GM21717 (cell line): ENCODE measurements around the gene SPDYE4.

Experiments used
- ATAC-seq: cut with Tn5 transposase; IDR thresholded peaks from one replicate; pipeline ENCODE4 v1.9.1; 2021; ENCODE audit warnings: mild to moderate bottlenecking, moderate library complexity; ENCODE audit not compliant: unreplicated experiment

SPDYE4 gene

DNA sequence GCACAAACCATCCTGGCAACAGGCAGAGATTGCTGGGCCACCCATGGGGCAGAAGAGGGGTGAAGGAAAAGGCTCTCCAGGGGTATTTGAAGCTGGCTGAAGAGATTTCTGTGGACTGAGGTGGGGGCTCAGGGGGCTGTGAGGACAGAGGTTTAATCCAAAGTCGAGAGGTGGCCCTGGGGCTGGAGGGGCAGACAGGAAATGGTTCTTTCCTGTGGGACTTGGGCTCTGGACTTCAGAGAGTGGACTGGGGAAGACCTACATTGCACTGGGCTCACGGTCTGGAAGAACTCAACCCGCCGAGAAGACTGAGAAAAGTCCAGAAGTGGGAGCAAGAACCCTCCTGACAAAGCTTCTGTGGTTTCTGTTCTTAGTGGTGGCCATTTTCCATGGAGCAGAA, 16.6 kb downstream of the SPDYE4 start:
- no peak for ATAC-seq

DNA sequence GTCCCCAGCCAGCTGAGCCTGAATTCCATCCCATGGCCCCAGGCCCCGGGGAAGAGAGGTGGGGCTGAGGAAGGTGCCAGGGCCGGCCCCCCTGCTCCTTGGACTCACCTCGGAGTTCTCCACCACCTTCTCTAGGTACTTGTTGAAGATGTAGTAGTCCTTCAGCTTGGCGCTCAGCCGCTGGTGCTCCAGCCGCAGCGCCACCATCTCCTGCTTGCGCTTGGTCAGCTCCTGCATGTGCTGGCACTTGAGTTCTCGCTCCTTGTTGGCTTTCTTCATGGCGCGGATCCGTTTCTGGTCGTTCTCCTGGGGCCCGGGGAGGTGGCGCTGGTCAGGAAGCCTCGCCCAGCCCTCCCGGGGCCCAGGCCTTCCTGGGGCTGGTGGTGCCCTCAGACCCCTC, 17.0 kb downstream of the SPDYE4 start:
- ATAC-seq: no peak

DNA sequence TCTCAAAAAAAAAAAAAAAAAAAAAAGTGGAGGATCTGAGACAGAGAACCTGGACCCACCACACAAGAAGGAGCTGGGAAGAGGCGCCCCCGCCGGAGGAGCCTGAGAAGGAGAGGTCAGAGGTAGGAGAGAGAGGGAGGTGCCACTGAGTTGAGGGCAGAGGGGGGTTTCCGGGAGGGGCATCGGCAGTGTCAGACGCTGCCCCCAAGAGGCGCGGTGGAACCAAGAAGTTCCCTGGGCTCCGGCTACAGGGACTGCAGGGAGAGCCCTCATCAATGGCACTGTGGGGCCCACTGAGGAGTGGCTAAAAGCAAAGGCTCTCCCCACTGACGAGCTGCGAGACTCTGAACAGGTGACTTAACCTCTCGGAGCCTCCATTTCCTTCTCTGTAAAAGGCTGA, 17.9 kb downstream of the SPDYE4 start:
- ATAC-seq: no peak

DNA sequence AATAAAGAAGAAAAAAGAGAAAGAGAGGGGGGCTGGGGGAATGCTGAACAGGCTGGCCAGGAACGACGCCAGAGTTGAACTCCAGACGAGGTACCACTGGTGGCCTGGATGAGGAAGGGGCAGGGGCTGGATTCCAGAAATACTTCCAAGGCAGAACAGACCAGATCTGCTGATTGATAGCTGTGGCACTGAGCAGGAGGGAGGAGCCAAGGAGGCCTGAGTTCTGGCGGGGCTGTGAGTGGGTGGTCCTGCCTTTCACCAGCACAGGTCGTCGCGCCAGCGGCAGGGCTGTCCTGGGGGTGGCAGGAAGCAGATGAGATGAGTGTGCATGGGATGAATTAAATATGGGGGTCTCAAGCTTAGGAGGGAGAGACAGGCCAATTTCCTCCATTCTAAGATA, 19.2 kb downstream of the SPDYE4 start:
- no peak for ATAC-seq

DNA sequence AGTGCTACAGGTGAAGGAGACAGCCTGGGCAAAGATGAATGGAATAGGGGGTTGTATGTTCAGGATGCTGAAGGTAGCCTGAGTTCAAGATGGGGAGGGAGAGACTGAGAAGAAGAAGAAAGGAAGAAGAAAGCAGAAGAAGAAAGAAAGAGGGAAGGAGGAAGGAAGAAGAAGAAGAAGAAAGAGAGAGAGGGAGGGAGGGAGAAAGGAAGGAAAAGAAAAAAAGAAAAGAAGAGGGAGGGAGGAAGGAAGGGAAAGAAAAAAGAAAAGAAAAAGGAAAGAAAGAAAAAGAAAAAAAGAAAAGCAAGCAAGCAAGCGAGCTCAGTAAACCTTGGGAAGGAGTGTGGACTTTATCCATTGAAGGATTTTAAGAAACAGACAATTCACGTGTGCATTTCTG, 21.6 kb downstream of the SPDYE4 start:
- ATAC-seq: no peak

DNA sequence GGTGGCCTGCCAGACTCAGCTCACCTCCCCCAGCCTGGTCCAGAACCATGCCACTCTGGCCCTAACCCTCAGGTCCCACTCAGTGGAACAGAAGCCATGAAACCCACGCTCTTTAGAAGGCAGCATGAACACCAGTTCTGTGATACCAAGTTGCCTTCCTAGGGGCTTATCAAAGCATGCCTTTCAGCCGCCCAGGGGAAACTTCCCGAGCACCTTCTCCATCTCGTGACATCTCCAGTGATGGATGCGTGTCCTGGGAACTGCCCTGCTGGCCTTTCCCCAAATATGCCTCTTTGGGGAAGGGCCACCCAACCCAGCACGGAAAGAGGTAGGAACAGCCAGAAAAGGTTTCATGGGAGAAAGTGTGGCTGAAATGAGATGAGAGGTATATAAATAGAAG, 22.0 kb downstream of the SPDYE4 start:
- no peak for ATAC-seq

DNA sequence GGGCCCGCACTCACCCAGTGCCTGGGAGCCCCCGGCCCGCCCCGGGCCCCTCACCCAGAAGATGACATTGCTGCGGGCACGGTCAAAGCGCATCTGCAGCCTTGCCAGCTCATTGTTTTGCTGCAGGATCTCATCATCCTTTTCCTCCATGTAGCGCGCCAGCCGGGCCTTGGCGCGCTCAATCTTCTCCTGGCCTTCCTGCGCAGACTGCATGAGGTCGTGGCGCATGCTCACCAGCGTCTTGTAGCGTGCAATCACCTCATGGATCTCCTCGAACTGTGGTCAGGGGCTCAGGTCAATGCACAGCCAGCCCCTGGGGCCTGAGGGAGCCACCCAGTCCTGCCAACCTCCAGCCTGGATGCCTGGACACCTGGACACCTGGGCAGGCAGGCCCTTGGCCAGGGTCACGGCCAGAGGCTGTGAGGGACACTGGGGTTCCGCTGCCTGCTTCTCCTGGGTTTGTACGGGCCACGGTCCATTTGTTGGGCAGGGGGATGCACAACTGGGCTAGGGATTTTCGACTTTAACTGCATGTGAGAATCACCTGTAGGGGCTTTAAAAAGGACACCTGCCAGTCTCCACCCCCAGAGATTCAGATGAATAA, 22.9 kb downstream of the SPDYE4 start:
- ATAC-seq: no peak

DNA sequence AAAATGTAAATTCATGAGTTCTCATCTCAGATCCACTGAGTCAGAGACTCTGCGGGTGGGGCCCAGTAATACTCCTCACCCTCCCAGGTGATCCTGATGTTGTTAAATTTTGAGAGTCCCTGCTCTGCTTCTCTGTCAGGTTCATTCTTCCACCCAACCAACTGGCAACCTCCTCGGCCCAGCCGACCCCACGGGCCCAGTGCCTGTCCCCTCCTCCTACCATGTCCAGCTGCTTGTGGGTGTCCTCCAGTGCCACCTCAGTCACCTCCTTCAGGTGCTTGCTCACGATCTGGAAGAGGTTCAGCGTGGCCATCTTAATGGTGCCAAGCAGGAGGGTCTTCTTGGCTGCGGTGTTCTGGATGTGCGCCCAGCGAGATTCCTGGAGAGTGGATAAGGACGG, 23.5 kb downstream of the SPDYE4 start:
- no peak for ATAC-seq

DNA sequence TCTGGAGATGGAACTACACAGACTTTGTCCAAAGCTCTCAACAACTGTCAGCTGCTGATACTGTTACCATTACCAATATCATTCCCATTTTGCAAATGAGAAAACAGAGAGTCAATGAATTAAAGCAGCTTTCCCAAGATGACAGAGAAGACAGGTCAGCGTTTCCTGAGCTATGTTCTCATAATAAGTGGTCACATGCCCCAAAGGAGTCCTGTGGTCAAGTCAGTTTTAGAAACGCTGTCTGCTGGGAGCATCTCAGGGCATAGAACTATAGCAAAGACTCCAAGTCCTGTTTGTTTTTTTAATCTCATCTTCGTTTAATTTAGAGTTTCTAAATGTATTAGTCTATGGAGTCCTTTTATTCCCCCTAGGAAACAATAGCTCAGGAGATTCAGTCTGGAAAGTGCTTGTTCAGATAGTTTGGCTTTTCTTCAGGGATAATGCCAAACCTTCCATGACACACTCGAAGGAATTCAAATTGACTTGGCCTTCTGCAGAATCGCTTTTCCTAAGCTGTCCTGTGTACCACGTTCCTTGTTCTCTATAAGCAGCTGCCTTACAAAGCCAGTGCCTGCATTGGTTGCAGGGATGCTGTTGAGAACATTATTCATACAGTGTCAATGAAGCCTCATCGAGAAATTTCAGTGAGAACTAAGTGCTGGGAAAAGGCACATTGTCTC, 25.8 kb downstream of the SPDYE4 start:
- no peak for ATAC-seq

DNA sequence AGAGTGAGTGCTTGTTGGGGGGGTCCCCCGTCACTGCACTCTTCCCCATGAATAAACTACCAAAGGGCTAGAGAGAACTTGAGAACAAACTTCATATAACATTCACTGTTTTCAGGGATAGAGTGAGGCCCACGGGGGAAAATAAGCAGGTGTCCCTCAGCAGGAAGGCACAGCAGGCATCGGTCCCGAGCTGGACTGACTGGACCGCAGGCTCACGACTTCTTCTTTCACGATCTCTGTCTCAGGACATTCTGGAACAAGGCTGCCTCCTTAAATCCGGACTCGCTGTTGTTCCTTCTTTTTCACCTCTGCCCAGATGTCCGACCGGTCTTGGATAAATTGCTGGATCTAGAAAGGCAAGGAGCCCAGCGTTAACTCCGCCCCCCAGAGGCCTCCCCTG, 28.5 kb downstream of the SPDYE4 start:
- ATAC-seq: no peak

DNA sequence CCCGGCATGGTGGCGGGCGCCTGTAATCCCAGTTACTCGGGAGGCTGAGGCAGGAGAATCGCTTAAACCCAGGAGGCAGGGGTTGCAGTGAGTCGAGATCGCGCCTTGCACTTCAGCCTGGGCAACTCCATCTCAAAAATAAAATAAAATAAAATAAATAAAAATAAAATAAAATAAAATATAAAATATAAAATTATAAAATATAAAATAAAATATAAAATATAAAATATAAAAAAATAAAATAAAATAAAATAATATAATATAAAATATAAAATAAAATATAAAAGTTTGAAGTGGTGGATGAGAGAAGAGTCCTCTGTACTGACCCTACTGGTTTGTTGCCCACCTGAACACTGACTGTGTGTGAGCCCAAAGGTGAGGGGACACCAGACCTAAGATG, 28.9 kb downstream of the SPDYE4 start:
- ATAC-seq: no peak

DNA sequence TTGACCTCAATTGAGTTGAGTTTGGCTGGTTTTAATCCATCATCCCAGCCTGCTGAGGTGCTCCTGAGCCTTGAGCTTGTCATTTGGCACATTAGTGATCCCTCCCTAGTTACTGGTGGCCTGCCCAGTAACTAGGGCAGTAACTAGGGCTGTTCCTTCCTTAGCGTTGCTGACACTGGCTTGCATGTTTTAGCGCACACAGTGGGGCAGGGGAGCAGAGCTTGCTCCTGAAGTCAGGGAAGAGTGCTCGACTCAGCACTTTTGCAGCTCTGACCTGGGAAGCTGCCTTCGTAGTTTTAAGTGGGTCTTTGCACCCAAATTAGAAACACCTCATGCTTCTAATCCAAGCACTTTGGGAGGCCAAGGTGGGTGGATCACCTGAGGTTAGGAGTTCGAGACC, 29.4 kb downstream of the SPDYE4 start:
- ATAC-seq: no peak

DNA sequence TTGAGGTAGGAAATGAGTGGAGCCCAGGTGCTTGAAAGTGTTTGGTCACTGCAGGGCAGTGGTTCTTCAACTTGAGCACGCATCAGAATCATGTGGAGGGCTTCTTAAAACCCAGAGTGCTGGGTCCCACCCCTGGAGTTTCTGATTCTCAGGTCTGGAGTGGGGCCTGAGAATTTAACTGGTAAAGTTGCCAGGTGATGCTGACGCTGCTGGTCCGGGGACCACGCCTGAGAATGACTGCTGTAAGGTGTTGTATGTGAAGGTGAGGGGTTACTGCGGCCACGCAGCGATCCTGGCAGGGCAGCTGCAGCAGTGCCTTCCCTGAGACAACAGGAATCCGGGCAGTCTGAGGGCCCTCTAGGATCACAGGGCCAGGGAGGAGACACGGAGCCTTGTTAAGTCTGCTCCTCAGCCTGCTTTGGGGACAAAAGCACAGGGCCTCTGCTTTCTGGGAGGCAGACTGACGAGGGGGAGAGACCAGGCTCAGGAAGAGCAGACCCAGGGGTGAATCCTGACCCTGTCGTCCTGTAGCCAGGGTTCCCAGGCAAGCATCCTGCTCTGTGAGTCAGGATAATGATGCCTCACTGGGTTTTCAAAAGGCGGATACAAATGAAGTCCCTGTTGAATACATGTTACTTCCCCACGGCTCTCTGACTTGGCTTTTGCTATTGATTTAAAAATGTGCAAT, 30.0 kb downstream of the SPDYE4 start:
- no peak for ATAC-seq

DNA sequence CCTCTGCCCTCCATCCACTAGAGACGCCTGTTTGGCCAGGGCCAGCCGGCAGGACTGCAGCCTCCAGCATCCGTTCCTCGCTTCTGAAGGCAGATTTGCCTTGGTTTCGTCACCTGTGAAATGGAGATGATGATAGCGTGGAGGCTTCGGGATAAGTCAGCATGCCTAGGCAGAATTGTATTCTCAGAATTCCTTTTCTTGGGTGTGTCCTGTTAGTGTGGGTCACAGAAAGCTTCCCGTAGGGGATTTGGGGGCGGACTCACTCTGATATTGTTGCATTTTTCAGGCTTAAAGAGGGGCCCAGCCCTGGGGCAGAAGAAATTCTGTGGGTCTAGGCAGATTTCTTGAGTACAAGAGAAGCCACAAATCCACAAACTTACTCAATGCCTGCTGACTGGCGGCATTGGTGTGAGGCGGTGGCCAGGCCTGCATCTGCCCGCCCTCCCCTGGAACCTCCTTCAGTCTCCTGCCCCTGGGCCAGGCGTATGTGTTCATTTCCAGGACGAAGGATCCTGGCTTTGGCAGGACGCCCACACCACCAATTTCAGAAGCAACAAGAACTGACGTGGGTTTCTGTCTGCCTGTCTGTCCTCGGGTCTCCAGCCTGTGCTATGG, 31.3 kb downstream of the SPDYE4 start:
- ATAC-seq: no peak

DNA sequence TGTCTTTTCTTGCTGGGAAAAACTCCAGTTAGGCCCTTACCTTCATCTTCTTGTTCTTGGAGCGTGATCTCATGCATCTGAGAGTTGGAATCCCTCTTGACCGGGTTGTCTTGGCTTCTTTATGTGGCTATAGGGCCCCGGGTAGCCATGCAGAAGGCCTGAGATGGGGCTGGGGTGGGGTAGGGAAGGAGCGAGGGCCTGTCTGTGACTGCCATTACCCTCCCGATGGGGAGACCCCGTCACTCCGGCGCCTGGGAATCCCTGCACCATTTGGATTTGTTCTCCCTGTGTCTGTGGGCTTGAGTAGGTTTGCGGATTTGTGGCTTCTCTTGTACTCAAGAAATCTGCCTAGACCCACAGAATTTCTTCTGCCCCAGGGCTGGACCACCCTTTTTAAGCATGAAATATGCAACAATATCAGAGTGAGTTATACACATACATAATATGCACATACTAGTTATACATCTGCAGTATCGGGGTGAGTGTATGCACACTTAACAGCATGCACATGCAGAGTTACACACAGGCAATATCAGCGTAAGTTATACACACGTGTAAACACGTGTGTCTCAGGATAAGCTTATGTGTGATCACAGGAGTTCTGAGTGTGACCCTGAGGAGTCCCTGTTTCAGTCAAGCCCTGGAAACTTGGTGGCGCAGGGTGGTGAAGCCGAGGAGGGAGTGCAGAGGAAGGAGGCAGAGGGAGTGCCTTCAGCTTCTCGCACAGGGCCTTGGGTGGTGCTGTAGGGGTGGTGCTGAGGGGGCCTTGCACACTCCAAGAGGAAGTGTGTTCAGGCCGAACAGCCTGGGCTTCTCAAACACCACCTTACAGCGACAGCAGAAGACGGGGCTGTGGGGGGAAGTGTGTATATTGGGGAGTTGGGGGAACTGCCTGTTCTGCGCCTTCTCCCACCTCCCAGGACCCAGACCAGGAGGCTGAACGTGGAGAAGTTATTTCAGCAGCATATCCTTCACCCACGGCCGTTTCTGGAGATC, 32.2 kb downstream of the SPDYE4 start:
- no peak for ATAC-seq

DNA sequence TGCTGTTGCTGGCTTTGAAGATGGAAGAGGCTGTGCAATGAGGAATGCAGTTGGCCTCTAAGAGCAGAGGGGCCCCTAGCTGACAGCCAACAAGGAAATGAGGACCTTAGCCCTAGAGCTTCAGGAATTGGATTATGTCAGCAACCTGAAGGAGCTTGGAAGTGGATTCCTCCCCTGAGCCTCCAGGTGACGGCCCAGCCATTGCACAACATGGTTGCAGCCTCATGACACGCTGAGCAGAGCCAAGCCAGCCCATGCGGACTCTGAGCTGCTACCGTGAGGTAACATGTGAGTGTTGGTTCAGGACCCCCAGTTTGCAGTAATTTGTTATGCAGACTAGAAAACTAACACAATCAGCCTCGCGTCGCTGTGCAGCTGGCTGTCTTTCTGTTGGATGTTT, 33.9 kb downstream of the SPDYE4 start:
- ATAC-seq: no peak

DNA sequence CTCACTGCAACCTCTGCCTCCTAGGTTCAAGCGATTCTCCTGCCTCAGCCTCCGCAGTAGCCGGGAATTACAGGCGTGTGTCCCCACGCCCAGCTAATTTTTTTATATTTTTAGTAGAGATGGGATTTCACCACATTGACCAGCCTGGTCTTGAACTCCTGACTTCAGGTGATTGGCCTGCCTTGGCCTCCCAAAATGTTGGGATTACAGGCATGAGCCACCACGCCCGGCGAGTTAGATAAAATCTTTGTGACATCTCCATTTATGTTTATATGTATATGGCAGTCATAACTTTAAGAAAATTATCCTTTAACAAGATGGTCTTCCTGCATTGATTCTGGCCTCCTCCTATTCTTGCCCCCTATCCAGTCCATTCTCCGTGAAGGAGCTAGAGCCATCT, 37.8 kb downstream of the SPDYE4 start:
- ATAC-seq: no peak

DNA sequence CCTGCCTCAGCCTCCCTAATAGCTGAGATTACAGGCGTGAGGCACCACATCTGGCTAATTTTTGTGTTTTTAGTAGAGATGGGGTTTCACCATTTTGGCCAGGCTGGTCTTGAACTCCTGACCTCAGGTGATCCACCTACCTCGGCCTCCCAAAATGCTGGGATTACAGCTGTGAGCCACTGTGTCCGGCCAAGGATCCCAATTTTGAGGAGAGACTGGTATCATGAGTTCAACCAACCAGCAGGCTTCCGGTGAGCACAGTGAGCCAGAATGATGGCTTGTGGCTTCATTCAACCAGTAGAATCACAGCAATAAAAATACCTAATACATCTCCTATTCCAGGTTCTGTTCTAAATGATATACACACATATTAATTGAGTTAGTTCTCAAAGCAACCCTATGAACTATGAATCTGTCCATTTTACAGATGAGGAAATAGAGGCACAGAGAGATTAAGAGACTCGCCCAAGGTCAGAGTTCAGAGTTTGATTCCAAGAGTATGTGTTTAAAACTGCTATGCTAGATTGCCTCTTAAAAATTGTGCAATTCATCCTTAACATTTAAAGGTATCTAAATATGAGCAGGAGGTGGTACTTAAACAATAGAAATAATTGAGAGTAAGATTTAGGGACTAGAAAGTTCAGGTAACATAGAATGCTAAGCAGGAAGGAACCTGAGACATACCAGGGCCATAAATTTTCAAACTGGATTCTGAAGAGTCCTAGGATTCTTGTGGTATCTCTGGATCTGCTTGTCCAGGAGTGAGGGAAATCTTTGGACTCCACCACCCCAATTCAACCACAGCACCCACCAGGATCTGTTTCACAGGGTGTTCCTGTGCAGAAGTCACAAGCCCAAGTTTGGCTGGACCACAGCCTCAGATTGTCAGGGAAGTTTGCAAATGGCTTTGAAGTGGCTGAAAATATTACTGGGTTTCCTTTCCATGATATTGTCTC, 38.8 kb downstream of the SPDYE4 start:
- no peak for ATAC-seq

DNA sequence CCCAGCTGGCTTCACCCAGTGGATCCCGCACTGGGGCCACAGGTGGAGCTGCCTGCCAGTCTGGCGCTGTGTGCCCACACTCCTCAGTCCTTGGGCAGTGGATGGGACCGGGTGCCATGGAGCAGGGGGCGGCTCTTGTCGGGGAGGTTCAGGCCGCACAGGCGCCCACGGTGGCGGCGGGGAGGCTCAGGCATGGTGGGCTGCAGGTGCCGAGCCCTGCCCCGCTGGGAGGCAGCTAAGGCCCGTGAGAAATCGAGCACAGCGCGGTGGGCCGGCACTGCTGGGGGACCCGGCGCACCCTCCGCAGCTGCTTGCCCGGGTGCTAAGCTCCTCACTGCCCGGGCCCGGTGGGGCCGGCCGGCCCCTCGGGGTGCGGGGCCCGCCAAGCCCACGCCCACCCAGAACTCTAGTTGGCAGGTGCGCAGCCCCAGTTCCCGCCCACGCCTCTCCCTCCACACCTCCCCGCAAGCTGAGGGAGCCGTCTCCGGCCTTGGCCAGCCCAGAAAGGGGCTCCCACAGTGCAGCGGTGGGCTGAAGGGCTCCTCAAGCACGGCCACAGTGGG, 40.3 kb downstream of the SPDYE4 start:
- ATAC-seq: no peak
